ENCODE measurements around the gene ZCCHC24. TPM values are rescaled to one million over a fixed set of nuclear protein-coding genes. Genes with fewer than 3 reads are reported as not detected.
A peak's percentile ranks its signal among the peaks of the same experiment; 100 is the strongest.

The ZCCHC24 gene
- total and polyA plus RNA-seq, 10 donors, result 4.9 to 34.1 (median 23.7) TPM

DNA sequence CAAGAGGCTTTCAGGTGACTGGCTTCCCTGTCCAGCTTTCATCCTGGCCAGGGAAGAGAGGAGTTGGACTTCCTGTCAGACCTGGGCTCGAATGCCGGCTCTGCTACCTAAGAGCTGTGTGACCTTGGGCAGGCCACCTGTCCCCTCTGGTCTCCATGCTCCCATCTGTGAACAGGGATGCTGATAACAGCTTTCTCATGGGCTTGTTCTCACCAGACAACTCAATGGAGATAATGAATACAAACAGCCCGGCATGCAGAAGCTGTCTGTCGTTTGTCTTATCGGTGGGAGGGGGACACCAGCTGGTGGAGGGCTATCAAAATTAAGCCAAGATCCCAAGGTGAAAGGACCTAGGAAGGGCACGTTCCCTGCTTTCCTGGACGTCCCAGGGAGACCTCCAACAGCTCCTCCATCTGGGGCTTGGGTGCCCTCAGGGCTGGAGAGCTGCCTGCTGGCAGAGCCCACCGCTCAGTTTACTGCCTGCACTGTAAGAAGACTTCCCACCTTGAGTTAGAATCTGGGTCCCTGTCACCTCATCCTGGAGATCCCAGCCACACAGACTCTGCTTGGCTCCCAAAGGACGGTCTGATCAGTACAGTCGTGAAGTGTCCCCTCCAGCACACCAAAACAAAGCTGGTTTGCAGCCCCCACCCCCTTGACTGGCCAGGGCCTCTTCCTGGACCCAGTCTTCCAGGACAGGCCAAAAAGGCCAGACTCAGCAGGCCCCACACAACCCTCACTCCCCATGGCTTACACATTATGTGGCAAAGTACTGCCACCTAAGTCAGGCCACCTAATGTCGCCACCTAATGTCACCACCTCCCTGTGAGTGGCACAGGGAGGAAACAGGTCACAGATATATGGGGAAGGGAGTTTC, 57.2 kb downstream of the ZCCHC24 start:
- TF ChIP-seq, protein P1, sequence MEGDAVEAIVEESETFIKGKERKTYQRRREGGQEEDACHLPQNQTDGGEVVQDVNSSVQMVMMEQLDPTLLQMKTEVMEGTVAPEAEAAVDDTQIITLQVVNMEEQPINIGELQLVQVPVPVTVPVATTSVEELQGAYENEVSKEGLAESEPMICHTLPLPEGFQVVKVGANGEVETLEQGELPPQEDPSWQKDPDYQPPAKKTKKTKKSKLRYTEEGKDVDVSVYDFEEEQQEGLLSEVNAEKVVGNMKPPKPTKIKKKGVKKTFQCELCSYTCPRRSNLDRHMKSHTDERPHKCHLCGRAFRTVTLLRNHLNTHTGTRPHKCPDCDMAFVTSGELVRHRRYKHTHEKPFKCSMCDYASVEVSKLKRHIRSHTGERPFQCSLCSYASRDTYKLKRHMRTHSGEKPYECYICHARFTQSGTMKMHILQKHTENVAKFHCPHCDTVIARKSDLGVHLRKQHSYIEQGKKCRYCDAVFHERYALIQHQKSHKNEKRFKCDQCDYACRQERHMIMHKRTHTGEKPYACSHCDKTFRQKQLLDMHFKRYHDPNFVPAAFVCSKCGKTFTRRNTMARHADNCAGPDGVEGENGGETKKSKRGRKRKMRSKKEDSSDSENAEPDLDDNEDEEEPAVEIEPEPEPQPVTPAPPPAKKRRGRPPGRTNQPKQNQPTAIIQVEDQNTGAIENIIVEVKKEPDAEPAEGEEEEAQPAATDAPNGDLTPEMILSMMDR (IDR thresholded peaks at IDR 0.05 in 8 of 11, conservative IDR thresholded peaks at IDR 0.05 in 3 of 11), result no peak
- Histone ChIP-seq H3K36me3 (peaks cover 0 to 52% (median 3%) of the 10 kb centered on the region in 6 donors), H3K27me3 (replicated peaks in 1 of 7) (no peaks in the 10 kb centered on the region), H3K9me3 (no peaks in the 10 kb centered on the region), H3K4me1 (peaks cover 0 to 29% (median 15%) of the 10 kb centered on the region in 6 donors), H3K27ac (peak overlapping the region in 1 of 8 donors; percentile 11), H3K4me3 (no peak overlapping the region)
- intact Hi-C loops (cut with DNase I; ENCODE audit: low total_unique reads), result no loop called here
- DNase-seq, result peak; percentile 51
- 80 to 97% (median 82%) methylated on average over 10 to 11 of the region's 11 CpGs for WGBS, 5 donors

DNA sequence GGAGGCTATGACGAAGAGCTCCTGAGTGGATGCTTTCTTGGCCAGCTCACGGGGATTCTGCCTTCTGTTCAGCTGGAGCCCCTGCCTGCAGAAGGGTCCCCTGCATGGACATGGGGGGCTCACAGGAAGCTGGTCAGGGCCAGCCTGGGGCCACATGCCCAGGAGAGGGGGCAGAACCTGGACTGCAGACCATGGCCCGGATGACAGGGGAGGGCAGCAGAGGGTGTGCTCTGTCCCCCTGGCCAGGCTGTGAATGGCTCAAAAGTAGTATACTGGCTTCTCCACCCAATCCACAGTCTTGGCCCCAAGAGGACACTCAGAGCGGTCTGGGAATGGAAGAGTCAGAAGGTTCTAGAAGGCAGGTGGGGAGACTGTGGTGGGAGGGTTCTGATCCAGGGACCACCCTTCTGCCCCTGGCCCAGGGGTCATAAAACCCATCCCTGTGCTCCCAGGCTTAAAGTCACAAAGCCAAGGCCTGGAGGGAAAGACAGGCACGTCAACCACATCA, 57.9 kb downstream of the ZCCHC24 start:
- Histone ChIP-seq H3K9me3 (no peaks in the 10 kb centered on the region), H3K36me3 (peaks cover 0 to 45% (median 3%) of the 10 kb centered on the region in 6 donors), H3K27ac (no peak overlapping the region), H3K27me3 (replicated peaks in 1 of 7) (no peaks in the 10 kb centered on the region), H3K4me1 (peaks cover 0 to 29% (median 15%) of the 10 kb centered on the region in 6 donors), H3K4me3 (no peak overlapping the region)
- intact Hi-C loops (cut with DNase I; ENCODE audit: low total_unique reads), result no loop called here
- peak; percentile 45 for DNase-seq
- TF ChIP-seq, protein P1 (IDR thresholded peaks at IDR 0.05 in 8 of 11, conservative IDR thresholded peaks at IDR 0.05 in 3 of 11), result no peak
- TF ChIP-seq POLR2AphosphoS5 (IDR thresholded peaks at IDR 0.05), result no peak
- no peak for TF ChIP-seq POLR2A (IDR thresholded peaks at IDR 0.05)
- 76 to 92% (median 83%) methylated on average over 5 of the region's 5 CpGs for WGBS, 5 donors

DNA sequence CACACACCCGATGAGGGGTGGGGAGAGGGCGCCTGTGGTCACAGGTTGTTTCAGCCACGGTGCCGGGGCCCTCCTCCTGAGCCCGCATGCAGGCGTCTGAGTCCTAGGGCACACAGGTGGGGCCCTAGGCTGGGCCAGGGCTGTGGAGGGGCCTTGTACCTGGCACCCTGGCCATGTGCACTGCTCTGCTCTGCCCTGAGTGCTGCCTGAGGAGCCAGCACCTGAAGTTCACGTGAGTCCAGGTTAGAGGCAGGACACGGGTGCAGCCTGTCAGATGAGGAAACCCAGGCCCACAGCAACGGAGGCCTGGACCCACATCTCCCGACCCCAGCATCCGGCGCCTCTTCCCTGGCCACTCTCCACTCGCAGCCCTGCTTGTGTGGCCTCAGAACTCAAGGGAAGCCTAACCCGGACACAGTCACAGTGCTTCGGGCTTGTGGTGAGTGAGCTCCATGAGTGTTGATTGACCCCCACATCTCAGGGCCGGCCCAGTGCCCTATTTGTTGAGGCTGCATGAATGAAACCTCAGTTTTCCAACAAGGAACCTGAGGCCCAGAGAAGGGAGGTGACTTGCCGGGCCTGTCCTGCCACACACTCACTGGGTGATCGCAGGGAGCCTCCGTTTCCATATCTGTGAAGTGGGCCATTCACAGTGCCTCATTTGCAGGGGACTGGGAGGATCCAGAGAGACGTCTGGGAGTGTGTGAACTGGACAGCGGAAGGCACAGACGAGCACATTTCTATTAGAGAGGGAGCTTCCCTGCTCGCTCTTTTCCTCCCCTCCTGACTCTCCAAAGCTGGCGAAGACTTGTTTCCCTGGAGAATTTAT, 58.6 kb downstream of the ZCCHC24 start:
- no peak overlapping the region for H3K4me3 ChIP-seq
- 79 to 89% (median 84%) methylated on average over 17 to 24 of the region's 24 CpGs for WGBS, 5 donors
- peaks cover 0 to 46% (median 3%) of the 10 kb centered on the region in 6 donors for H3K36me3 ChIP-seq
- DNase-seq, result peak; percentile 69
- intact Hi-C loops (cut with DNase I; ENCODE audit: low total_unique reads), result no loop called here
- peaks cover 0 to 29% (median 15%) of the 10 kb centered on the region in 6 donors for H3K4me1 ChIP-seq
- H3K27ac ChIP-seq, result no peak overlapping the region
- TF ChIP-seq POLR2A (IDR thresholded peaks at IDR 0.05) (no peak), POLR2AphosphoS5 (IDR thresholded peaks at IDR 0.05) (peak in 1 of 3 donors; percentile 7)
- TF ChIP-seq, protein P1 (IDR thresholded peaks at IDR 0.05 in 8 of 11, conservative IDR thresholded peaks at IDR 0.05 in 3 of 11), result no peak
- H3K27me3 ChIP-seq (replicated peaks in 1 of 7), result no peaks in the 10 kb centered on the region
- H3K9me3 ChIP-seq, result no peaks in the 10 kb centered on the region
